ENCODE measurements around the gene OPCML.

DNA sequence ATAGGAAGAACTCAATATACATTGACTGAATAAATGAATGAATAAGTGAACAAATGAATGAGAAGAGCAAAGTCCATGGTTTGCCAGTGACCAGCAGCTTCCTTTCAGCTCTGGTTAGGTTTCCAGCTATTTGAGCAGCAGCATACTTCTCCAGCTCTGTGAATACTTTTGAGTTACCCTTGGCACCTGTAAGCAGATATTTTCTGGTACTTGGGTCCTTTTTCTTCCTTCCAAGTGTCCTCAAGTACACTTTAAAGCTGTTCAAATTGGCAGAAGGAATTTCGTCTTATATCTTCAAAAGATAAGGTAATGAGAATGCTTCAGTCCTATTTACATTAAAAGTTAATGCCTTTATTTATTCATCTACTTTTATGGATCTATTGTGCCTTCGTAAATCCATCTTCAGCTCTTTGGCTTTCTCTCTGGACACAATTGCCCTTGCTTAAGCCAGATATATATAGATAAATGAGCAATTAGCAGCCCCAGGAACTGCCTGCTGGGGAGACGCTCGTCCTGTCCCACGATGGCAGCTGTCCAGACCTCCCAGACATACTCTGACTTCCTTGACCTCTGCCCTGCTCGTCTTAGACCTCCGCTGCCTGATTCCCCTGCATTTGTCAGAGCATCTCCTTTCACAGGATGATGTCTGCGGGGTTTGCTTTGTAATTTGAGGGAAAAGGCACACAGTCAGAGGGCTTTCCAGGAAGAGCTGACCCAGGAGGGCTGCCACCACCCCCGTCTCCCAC is 926.3 kb downstream of the OPCML start:
- TF ChIP-seq ZC3H10 (CRISPR knock-in tag; IDR thresholded peaks at IDR 0.05) (no peak), ZFP3 (CRISPR knock-in tag; IDR thresholded peaks at IDR 0.05) (no peak), ARNTL (CRISPR knock-in tag; IDR thresholded peaks at IDR 0.05; ENCODE audit: borderline replicate concordance, low read depth) (no peak), ZFP30 (CRISPR knock-in tag; IDR thresholded peaks at IDR 0.05) (no peak), PPARA (CRISPR knock-in tag; IDR thresholded peaks at IDR 0.05; ENCODE audit: borderline replicate concordance) (no peak), TOX (CRISPR knock-in tag; IDR thresholded peaks at IDR 0.05; ENCODE audit: borderline replicate concordance) (no peak), ZNF70 (CRISPR knock-in tag; IDR thresholded peaks at IDR 0.05) (no peak), ZNF565 (CRISPR knock-in tag; conservative IDR thresholded peaks at IDR 0.05; ENCODE audit: low read depth) (no peak), ISL1 (CRISPR knock-in tag; IDR thresholded peaks at IDR 0.05) (no peak)
- TF ChIP-seq, protein P1, sequence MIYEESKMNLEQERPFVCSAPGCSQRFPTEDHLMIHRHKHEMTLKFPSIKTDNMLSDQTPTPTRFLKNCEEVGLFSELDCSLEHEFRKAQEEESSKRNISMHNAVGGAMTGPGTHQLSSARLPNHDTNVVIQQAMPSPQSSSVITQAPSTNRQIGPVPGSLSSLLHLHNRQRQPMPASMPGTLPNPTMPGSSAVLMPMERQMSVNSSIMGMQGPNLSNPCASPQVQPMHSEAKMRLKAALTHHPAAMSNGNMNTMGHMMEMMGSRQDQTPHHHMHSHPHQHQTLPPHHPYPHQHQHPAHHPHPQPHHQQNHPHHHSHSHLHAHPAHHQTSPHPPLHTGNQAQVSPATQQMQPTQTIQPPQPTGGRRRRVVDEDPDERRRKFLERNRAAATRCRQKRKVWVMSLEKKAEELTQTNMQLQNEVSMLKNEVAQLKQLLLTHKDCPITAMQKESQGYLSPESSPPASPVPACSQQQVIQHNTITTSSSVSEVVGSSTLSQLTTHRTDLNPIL (CRISPR knock-in tag; IDR thresholded peaks at IDR 0.05; ENCODE audit: low read depth): no peak

Measured in SK-N-SH treated with all-trans-retinoic acid at 6 μM for 48 hours (cell line).